Stimulated activated CD8-positive, alpha-beta memory T cell treated with anti-CD3 and anti-CD28 coated beads, Interleukin-12 subunit alpha, Interleukin-12 subunit beta, amount 100 ng/mL, for 4 hours (primary cell): ENCODE data around the gene YTHDC1.
"Not testable (repeated sequence)": the region's sequence is repeated elsewhere in the genome, so short reads cannot be mapped to it uniquely, and the experiment has no call there.

Experiments
- DNase-seq: peaks from one replicate; pipeline ENCODE4 v3.0.0-alpha.2; 2020; ENCODE audit warnings: low read depth

Gene YTHDC1

GRCh38 chr4:68288393-68288740 is 61.5 kb downstream of the YTHDC1 start:
- DNase-seq, result no peak

DNA sequence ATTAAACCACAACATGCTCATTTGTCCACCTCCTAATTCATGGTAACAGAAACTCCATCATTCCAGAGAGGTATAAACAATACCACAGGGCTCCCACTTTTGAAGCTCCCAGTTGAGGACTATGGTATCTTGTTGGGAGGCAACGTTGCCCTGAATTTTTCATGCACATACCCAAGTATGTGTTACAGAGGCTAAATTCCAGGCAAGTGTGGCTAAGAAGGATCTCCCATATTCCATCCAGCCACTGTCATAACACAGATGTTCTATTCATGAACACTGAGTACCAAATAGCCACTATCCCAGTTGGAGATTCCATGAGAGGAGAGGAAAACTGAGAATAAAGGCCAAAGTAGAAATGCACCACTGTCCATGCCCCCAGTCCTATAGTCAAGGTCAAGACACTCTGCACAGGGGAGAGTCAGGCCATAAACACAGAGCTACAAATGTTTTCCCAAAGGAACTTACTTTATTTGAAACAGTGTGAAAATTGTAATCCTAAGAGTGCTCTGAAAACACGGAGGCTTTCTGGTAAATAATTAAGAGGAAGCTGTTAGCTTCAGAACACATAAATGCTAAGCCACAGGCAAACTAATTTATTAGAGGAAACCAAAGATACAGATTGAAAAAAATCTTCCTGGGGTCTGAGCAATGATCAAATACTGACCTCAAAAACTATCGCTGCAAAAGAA is 62.0 kb downstream of the YTHDC1 start:
- no peak for DNase-seq

DNA sequence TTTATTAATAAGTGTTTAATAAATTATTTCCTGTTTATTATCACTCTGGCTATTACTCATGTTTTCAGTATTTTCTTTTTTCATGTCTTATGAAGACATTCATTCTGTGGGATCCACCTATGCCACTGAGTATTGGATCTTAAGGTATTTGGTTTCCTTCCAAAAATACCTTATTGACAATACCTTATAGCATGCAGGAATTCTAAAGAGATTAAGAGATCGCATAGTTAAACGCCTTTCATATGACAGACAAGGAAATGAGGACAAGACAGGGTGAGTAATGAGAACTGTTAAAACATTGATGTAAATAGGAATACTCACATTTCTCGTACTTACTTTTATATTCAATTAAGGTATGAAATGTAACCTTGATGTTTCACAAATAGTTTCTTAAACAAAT is 66.2 kb downstream of the YTHDC1 start:
- no peak for DNase-seq

DNA sequence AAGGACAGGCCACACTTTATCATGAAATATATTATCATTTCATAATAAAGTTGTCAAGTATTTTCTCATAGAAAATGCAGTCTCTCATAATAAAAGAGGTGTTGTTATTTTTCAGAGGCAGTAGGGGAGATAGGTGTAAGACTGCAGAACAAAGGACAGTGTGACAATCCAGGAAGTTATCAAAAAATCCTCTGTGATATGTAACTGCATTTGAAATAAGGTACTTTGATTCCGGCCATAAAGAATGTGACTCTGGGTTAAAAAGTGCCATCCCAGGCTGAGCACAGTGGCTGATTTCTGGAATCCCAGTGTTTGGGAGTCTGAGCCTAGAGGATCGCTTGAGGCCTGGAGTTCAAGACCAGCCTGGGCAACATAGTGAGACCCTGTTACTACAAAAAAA is 66.8 kb downstream of the YTHDC1 start:
- DNase-seq, result no peak

DNA sequence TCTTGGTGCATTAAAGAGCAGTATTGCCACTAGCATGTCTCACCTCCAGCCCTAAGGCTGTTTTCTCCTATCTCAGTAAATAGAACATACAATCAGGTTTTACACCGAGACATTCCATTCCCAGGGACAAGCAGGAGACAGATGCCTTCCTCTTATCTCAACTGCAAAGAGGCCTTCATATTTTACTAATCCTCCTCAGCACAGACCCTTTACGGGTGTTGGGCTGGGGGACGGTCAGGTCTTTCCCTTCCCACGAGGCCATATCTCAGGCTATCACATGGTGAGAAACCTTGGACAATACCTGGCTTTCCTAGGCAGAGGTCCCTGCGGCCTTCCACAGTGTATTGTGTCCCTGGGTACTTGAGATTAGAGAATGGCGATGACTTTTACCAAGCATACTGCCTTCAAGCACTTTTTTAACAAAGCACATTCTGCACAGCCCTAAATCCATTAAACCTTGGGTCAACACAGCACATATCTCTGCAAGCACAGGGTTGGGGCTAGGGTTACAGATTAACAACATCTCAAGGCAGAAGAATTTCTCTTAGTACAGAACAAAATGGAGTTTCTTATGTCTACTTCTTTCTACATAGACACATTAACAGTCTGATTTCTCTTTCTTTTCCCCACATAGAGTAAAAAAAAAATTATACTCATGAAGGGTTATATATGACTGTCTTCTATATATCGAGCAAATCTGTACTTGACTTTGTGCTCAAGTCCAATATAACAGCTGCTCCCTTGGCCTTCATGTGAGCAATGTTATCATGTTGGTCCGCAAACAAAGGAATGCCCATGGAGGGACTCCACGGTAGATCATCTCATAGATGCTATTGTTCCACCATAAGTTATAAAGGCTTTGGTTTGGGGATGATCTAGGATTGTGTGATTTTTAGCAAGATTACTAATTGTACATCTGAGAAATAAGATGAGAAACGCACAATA is 67.8 kb downstream of the YTHDC1 start:
- not testable (repeated sequence) for DNase-seq

- no peak for DNase-seq
Measured at GRCh38 chr4:68278029-68278428, 71.9 kb downstream of the YTHDC1 start.

DNA sequence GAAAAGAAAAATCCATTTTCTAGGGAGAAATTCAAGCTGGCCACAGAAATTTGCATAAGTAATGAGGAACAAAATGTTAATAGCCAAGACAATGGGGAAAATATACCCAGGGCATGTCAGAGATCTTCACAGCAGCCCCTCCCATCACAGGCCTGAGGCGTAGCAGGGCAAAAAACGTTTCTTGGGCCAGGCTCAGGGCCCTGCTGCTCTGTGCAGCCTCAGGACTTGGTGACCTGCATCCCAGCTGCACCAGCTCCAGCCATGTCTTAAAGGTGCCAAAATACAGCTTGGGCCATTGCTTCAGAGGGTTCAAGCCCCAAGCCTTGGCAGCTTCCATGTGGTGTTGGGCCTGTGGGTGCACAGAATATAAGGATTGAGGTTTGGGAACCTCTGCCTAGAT is 72.3 kb downstream of the YTHDC1 start:
- no peak for DNase-seq

GRCh38 chr4:68272860-68273259 is 77.0 kb downstream of the YTHDC1 start:
- DNase-seq, result no peak

- DNase-seq, result no peak
Measured at GRCh38 chr4:68272380-68272779, 77.5 kb downstream of the YTHDC1 start.

GRCh38 chr4:68271851-68272357 is 78.0 kb downstream of the YTHDC1 start:
- no peak for DNase-seq

DNA sequence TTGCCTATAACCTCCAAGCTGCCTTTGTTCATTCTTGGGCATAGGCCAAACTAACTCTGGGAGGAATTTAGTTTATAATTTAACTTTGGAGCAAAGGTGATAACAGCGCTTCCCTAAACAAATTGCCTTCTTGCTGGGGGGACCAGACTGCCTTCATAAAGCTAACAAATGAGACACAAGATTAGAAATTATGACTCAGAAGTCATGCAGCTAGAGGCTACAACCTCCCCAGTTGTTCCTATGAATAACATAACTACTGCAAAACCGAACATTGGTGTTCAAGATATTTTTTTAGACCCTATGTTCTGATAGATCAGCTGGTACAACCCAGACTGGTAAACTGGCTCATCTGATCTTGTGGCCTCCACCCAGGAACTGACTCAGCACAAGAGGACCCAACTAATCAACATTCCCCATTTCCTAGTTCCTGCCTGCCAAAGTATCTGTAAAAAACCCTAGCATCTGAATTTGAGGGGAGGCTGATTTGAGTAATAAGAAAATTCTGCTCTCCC is 82.4 kb downstream of the YTHDC1 start:
- no peak for DNase-seq

DNA sequence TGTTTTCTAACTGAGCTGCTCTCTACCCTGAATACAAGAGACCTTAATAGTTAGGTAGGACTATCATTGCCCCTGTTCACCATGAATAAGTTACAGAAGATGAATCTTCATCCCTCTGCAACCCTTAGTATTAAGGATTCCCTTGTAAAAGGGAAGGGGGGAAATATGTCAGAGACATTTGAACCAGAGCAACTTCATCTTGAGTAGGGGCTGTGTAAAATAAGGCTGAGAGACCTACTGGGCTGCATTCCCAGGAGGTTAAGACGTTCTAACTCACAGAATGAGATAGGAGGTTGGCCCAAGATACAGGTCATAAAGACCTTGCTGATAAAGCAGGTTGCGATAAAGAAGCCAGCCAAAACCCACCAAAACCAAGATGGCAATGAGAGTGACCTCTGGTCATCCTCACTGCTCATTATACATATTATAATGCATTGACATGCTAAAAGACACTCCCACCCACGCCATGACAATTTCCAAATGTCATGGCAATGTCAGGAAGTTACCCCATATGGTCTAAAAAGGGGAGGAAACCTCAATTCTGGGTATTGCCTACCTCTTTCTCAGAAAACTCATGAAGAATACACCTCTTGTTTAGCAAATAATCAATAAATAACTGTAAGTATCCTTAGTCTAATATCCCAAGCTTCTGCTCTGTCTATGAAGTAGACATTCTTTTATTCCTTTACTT is 84.9 kb downstream of the YTHDC1 start:
- no peak for DNase-seq
